HEK293T (cell line): ENCODE results near the gene RHCE.

ENCODE experiments used
- ELF4 ChIP-seq: fragments of 450-650 bp; IDR thresholded peaks from 2 replicates; pipeline ENCODE4 v1.6.1; 2017; ENCODE audit warnings: antibody characterized with exemption
- FOXA1 ChIP-seq: fragments of 450-650 bp; IDR thresholded peaks from 2 replicates; pipeline ENCODE4 v1.6.1; 2016; ENCODE audit warnings: mild to moderate bottlenecking
- FOXK2 ChIP-seq: fragments of 450-650 bp; IDR thresholded peaks from 2 replicates; pipeline ENCODE4 v1.6.1; 2016; ENCODE audit warnings: mild to moderate bottlenecking
- FOXM1 ChIP-seq: fragments of 450-650 bp; IDR thresholded peaks from 2 replicates; pipeline ENCODE4 v1.6.1; 2017; ENCODE audit warnings: mild to moderate bottlenecking, borderline replicate concordance
- LEF1 ChIP-seq: fragments of 450-650 bp; IDR thresholded peaks from 2 replicates; pipeline ENCODE4 v1.6.1; 2017; ENCODE audit warnings: mild to moderate bottlenecking, borderline replicate concordance
- NFRKB ChIP-seq: fragments of 450-650 bp; IDR thresholded peaks from 2 replicates; pipeline ENCODE4 v1.6.1; 2016; ENCODE audit warnings: mild to moderate bottlenecking, moderate library complexity
- SP1 ChIP-seq: fragments of 450-650 bp; IDR thresholded peaks from 2 replicates; pipeline ENCODE4 v1.6.1; 2017
- SUZ12 ChIP-seq: fragments of 450-650 bp; IDR thresholded peaks from 2 replicates; pipeline ENCODE4 v1.6.1; 2016; ENCODE audit warnings: mild to moderate bottlenecking

DNA sequence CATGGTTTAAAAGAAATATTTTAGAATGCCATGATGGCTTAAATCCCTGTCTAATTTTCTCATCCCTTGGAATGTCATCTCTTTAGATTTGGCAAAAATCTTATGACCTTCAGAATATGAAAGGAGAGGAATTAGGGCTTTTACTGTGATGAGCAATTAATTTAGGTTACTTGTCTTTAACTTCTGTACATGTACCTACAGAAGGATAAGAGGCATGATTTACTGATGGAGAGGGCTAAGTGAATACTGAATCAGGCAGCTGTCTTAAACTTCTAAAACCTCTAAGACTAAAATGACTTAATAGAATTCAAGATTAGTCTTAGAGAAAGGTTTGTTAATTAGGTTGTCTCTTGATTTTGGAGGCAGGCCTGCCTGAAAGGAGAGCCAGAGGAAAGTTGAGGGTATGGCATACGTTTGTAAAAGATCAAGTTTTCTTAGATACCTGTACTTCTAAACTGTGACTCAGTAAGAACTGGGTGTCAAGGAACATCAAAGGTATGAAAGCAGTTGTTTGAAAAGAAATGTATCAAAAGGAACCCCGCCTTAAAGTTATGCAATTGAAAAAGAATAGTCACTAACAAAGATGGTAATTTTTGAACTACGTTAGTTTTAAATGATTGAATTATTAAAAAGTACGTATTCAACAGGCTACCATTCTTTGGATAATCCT, 22.5 kb upstream of the RHCE start:
- TF ChIP-seq FOXA1, result no peak
- no peak for TF ChIP-seq NFRKB
- no peak for TF ChIP-seq SP1
- TF ChIP-seq SUZ12, result no peak
- no peak for TF ChIP-seq FOXM1
- TF ChIP-seq ELF4, result no peak
- no peak for TF ChIP-seq FOXK2
- TF ChIP-seq LEF1, result no peak
